Kidney (tissue), 14 donors: ENCODE measurements around the gene ZNF564. TPM values are rescaled to one million over a fixed set of nuclear protein-coding genes. Genes with fewer than 3 reads are reported as not detected.
"Not testable (repeated sequence)": the region's sequence is repeated elsewhere in the genome, so short reads cannot be mapped to it uniquely, and the experiment has no call there.

Experiments used
- DNase-seq, 5 donors: peaks; one replicate each; pipeline ENCODE4 v3.0.0-alpha.2; 2013 to 2020
- FAIRE-seq: peaks from 2 replicates; lab custom pipeline; 2012; peaks lifted over from hg19 to GRCh38; lab: Jason Lieb, UNC
- H3K27ac ChIP-seq, 2 donors: one replicate each; pipeline ENCODE4 v1.7.0; 2013; ENCODE audit warnings: low read depth in 2 of 2, low read length in 2 of 2, inconsistent platforms in 1 of 2
- H3K27me3 ChIP-seq: one replicate; pipeline ENCODE4 v1.7.1; 2013; ENCODE audit warnings: low read length, inconsistent platforms; ENCODE audit not compliant: control insufficient read depth, insufficient read depth
- H3K36me3 ChIP-seq, 3 donors: one replicate each; pipeline versions ENCODE4 v1.7.0 to v1.7.1; 2013; ENCODE audit warnings: low read length in 3 of 3, control low read depth in 1 of 3, inconsistent platforms in 1 of 3; ENCODE audit not compliant: insufficient read depth in 3 of 3, control insufficient read depth in 2 of 3
- H3K4me1 ChIP-seq, 3 donors: one replicate each; pipeline versions ENCODE4 v1.7.0 to v1.7.1; 2013; ENCODE audit warnings: low read length in 3 of 3, inconsistent platforms in 1 of 3, low read depth in 1 of 3; ENCODE audit not compliant: control insufficient read depth in 2 of 3, insufficient read depth in 2 of 3
- H3K4me3 ChIP-seq, 3 donors: one replicate each; pipeline versions ENCODE4 v1.7.0 to v1.8.1; 2013; ENCODE audit warnings: low read length in 3 of 3, control low read depth in 1 of 3, inconsistent platforms in 1 of 3
- H3K9ac ChIP-seq, 3 donors: one replicate each; pipeline versions ENCODE4 v1.7.0 to v1.7.1; 2013; ENCODE audit warnings: low read length in 3 of 3, control low read depth in 1 of 3, inconsistent platforms in 1 of 3
- H3K9me3 ChIP-seq, 3 donors: one replicate each; pipeline versions ENCODE4 v1.7.0 to v1.7.1; 2013; ENCODE audit warnings: low read length in 3 of 3, control low read depth in 1 of 3, inconsistent platforms in 1 of 3; ENCODE audit not compliant: control insufficient read depth in 2 of 3, insufficient read depth in 1 of 3
- intact Hi-C: fragments of 100-400 bp; cut with DNase I; formaldehyde crosslinking; loops from one replicate; pipeline ENCODE4 v1.11.1; 2022
- polyA plus RNA-seq: library from polyadenylated mRNA; stranded (reverse); fragments of 350-450 nt; fragmentation: Illumina TruSeq; extraction: RNeasy Lipid Tissue Mini Kit (QIAGEN cat#74804); gene quantifications from one replicate; pipeline ENCODE4 v1.2.3, GENCODE V29; 2014; ENCODE audit warnings: low read depth, low replicate concordance; ENCODE audit not compliant: insufficient read depth
- total RNA-seq: library from RNA; stranded (reverse); fragmentation: NEBNext Ultra II Directional; extraction: Animal tissue kit (Norgen Biotek cat#: 25700); gene quantifications from one replicate; pipeline ENCODE4 v1.2.1, GENCODE V29; 2021
- TF ChIP-seq, protein P1 (sequence below): IDR thresholded peaks from 3 replicates; pipeline ENCODE4 v1.5.1; 2012; ENCODE audit warnings: mild to moderate bottlenecking, moderate library complexity, borderline replicate concordance; ENCODE audit not compliant: insufficient read depth; ENCODE audit errors: extremely low read depth
- donor health status: control.
- donor health status: control.
- donor health status: control.
- donor health status: control.
- donor health status: control.
- donor health status: DM: yes; HTN: yes; CAD: no.
- donor health status: Normal renal cell carcinoma (clear cell type).

The ZNF564 gene
- total and polyA plus RNA-seq, 2 donors from 2014 or later = 10.2 to 22.6 TPM

DNA sequence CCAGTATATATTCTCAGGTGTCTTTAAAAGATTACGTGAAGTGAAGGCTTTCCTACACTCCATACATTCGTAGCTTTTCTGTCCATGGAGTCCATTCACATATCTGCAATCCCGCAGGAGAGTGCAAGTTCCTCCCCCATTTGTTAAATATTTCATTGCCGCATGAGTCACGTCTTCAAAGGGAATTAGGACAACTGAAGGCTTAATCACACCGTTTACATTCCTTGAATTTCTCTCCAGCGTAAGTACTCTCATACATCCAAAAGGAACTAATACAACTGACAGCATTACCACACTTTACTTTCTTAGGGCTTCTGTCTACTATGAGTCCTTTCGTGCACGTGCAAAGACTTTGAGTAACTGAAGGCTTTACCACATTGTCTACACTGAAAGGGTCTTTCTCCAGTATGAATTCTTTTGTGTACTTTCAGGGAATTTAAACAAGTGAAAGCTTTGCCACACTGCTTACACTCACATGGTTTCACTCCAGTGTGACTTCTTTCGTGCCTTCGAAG is 29.0 kb upstream of the ZNF564 start:
- Histone ChIP-seq H3K27me3 (no peaks in the 10 kb centered on the region), H3K9ac (no peak overlapping the region), H3K36me3 (peaks cover 11 to 21% (median 18%) of the 10 kb centered on the region in 3 donors), H3K4me1 (no peaks in the 10 kb centered on the region), H3K27ac (no peak overlapping the region), H3K4me3 (no peak overlapping the region), H3K9me3 (peaks cover 2 to 14% (median 5%) of the 10 kb centered on the region in 3 donors)
- intact Hi-C loops = no loop called here
- DNase-seq (no peak), FAIRE-seq (no peak)
- TF ChIP-seq, protein P1, sequence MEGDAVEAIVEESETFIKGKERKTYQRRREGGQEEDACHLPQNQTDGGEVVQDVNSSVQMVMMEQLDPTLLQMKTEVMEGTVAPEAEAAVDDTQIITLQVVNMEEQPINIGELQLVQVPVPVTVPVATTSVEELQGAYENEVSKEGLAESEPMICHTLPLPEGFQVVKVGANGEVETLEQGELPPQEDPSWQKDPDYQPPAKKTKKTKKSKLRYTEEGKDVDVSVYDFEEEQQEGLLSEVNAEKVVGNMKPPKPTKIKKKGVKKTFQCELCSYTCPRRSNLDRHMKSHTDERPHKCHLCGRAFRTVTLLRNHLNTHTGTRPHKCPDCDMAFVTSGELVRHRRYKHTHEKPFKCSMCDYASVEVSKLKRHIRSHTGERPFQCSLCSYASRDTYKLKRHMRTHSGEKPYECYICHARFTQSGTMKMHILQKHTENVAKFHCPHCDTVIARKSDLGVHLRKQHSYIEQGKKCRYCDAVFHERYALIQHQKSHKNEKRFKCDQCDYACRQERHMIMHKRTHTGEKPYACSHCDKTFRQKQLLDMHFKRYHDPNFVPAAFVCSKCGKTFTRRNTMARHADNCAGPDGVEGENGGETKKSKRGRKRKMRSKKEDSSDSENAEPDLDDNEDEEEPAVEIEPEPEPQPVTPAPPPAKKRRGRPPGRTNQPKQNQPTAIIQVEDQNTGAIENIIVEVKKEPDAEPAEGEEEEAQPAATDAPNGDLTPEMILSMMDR = no peak

- TF ChIP-seq, protein P1 = no peak
- H3K27me3 ChIP-seq = no peaks in the 10 kb centered on the region
- FAIRE-seq = no peak
- peaks cover 11 to 21% (median 18%) of the 10 kb centered on the region in 3 donors for H3K36me3 ChIP-seq
- no peak overlapping the region for H3K4me3 ChIP-seq
- H3K27ac ChIP-seq = no peak overlapping the region
- no peak overlapping the region for H3K9ac ChIP-seq
- DNase-seq = no peak
- H3K4me1 ChIP-seq = no peaks in the 10 kb centered on the region
- intact Hi-C loops = no loop called here
- H3K9me3 ChIP-seq = peaks cover 2 to 14% (median 5%) of the 10 kb centered on the region in 3 donors
Observed at GRCh38 chr19:12578641-12579040, 27.4 kb upstream of the ZNF564 start.

DNA sequence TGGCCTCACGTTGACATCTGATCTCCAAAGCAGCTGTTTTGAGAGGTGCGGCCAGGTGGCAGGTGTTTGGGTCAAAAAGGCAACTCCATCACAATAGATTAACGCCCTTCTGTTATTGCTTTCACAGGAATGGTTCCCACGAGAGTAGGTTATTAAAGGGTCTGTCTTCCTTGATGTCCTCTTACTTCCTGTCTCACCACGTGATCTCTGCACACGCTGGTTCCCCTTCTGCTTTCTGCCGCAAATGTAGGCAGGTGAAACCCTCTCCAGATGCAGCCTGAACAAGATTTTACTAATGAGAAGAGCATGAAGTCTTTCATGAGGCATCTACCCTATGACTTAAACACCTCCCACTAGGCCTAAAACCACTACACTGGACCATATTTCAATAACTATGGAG is 22.8 kb upstream of the ZNF564 start:
- FAIRE-seq = no peak
- intact Hi-C loops = no loop called here
- Histone ChIP-seq H3K9me3 (no peaks in the 10 kb centered on the region), H3K27ac (no peak overlapping the region), H3K36me3 (peaks cover 0 to 5% (median 3%) of the 10 kb centered on the region in 3 donors), H3K9ac (no peak overlapping the region), H3K4me1 (no peaks in the 10 kb centered on the region), H3K27me3 (no peaks in the 10 kb centered on the region), H3K4me3 (no peak overlapping the region)
- TF ChIP-seq, protein P1 = no peak
- no peak for DNase-seq

DNA sequence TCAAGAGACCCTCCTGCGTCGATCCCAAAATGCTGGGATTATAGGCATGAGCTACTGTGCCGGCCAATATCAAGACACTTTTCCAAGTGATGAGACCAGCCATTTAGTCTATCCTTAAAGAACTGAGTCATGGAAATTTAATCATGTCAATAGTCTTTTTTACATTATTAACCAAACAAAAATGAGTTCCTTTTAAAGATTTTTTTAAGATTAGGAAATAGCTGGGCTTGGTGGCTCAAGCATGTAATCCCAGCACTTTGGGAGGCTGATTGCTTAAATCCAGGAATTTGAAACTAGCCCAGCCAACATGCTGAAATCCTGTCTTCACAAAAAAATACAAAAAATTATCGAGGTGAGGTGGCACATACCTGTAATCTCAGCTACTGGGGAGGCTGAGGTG is 16.7 kb upstream of the ZNF564 start:
- intact Hi-C loops = no loop called here

GRCh38 chr19:12566380-12566779 is 15.1 kb upstream of the ZNF564 start:
- intact Hi-C loops, H3K27ac ChIP-seq, H3K9ac ChIP-seq, H3K27me3 ChIP-seq, H3K4me1 ChIP-seq, H3K9me3 ChIP-seq, H3K4me3 ChIP-seq, DNase-seq, H3K36me3 ChIP-seq, FAIRE-seq: not testable (repeated sequence)

More for the DNA sequence above, 16.7 kb upstream of the ZNF564 start:
- Histone ChIP-seq H3K9ac (no peak overlapping the region), H3K4me3 (no peak overlapping the region), H3K9me3 (no peaks in the 10 kb centered on the region), H3K27ac (no peak overlapping the region), H3K36me3 (no peaks in the 10 kb centered on the region), H3K4me1 (no peaks in the 10 kb centered on the region), H3K27me3 (no peaks in the 10 kb centered on the region)
- TF ChIP-seq, protein P1 = no peak
- FAIRE-seq (no peak), DNase-seq (no peak)
